ENCODE measurements around the gene NRXN3.

NRXN3 gene

GRCh38 chr14:78709795-78710557 is 539.8 kb downstream of the NRXN3 start:
- no peak for DNase-seq

- DNase-seq = no peak
Observed at GRCh38 chr14:78710963-78711362, 540.8 kb downstream of the NRXN3 start.

GRCh38 chr14:78713716-78714115 is 543.5 kb downstream of the NRXN3 start:
- no peak for DNase-seq

- no peak for DNase-seq
Observed at GRCh38 chr14:78714711-78715110, 544.5 kb downstream of the NRXN3 start.

- DNase-seq = no peak
Observed at GRCh38 chr14:78721756-78722480, 551.7 kb downstream of the NRXN3 start.

GRCh38 chr14:78725086-78725485 is 554.9 kb downstream of the NRXN3 start:
- DNase-seq = no peak

- DNase-seq = no peak
Observed at GRCh38 chr14:78737116-78737515, 566.9 kb downstream of the NRXN3 start.

- DNase-seq = no peak
Observed at GRCh38 chr14:78737601-78738000, 567.4 kb downstream of the NRXN3 start.

- no peak for DNase-seq
Observed at GRCh38 chr14:78746086-78746595, 576.0 kb downstream of the NRXN3 start.

GRCh38 chr14:78747813-78748212 is 577.6 kb downstream of the NRXN3 start:
- no peak for DNase-seq

GRCh38 chr14:78752518-78753188 is 582.5 kb downstream of the NRXN3 start:
- peak in 25 of 58 donors; percentile 1 to 41 (median 8) for DNase-seq

- no peak for DNase-seq
Observed at GRCh38 chr14:78754059-78754458, 583.9 kb downstream of the NRXN3 start.

GRCh38 chr14:78758333-78758732 is 588.2 kb downstream of the NRXN3 start:
- peak in 14 of 58 donors; percentile 1 to 44 (median 6) for DNase-seq

GRCh38 chr14:78762331-78762730 is 592.2 kb downstream of the NRXN3 start:
- DNase-seq = no peak

- DNase-seq = no peak
Observed at GRCh38 chr14:78763746-78764145, 593.6 kb downstream of the NRXN3 start.

GRCh38 chr14:78764240-78764639 is 594.1 kb downstream of the NRXN3 start:
- DNase-seq = no peak

- DNase-seq = no peak
Observed at GRCh38 chr14:78764645-78765044, 594.5 kb downstream of the NRXN3 start.

- no peak for DNase-seq
Observed at GRCh38 chr14:78767436-78767835, 597.3 kb downstream of the NRXN3 start.

- no peak for DNase-seq
Observed at GRCh38 chr14:78782551-78782950, 612.4 kb downstream of the NRXN3 start.

- DNase-seq = peak in 19 of 58 donors; percentile 1 to 61 (median 13)
Observed at GRCh38 chr14:78785265-78785664, 615.1 kb downstream of the NRXN3 start.

- peak in 1 of 58 donors; percentile 1 for DNase-seq
Observed at GRCh38 chr14:78788467-78789360, 618.5 kb downstream of the NRXN3 start.

Measured in anterior cingulate cortex (tissue), 58 donors.